GM18867 (cell line): Measurements from ENCODE around the gene RD3L.

Experiments used
- ATAC-seq: cut with Tn5 transposase; IDR thresholded peaks from one replicate; pipeline ENCODE4 v1.9.1; 2021; ENCODE audit warnings: mild to moderate bottlenecking, moderate library complexity; ENCODE audit not compliant: unreplicated experiment

Gene RD3L

DNA sequence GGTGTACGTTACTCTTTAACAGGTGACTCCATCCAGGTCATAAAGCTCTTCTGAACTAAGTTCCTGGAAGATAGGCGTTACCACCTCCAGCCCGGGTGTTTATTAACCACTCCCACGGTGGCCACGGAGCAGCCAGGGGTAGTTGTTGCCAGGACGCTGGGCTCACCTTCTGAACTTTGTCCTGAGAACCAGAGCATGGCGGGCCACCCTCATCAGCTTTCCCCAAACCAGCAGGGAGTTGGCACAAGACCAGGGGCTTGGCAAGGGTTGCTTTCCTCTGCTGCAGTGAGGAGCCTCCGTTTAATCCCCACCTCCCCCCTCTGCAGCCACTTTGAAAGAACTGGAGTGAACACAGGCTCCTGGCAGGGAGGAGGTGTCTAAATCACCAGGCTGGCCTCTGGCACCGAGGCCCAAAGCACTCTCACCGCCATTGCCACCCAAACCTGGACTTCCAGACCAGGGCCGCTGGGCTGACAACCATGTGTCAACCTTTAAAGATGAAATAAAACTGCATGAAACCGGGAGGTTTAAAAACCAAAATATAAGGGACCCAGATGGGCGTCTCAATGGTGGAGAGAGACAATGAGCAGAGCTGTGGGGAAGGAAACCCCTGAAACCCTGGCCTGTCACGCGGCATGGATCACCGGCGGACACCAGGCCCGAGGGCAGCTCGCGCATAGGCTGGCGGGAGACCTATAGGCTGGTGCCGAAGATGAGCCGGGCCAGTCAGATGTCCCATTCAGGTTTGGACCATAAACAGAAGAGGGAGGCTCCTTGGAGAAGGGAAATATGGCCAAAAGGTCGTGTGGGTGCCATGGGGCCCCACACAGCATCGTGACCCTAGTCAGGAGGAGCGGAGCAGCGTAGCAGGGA is 45.0 kb downstream of the RD3L start:
- no peak for ATAC-seq

DNA sequence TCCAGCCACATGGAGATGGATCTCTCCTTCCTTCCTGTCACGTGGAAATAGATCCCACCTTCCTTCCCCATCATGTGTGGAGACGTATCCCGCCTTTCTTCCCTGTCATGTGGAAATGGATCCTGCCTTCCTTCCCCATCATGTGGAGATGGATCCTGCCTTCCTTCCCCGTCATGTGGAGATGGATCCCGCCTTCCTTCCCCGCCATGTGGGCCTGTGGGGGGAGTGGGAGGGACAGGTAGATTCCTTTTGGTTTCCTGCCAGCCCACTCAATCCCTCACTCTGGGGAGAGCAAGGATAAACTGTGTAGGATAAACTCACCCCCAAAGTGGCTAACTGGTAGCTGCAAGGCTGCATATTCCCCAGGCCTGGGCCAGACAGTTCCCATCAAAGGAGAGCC is 45.8 kb downstream of the RD3L start:
- ATAC-seq: no peak

DNA sequence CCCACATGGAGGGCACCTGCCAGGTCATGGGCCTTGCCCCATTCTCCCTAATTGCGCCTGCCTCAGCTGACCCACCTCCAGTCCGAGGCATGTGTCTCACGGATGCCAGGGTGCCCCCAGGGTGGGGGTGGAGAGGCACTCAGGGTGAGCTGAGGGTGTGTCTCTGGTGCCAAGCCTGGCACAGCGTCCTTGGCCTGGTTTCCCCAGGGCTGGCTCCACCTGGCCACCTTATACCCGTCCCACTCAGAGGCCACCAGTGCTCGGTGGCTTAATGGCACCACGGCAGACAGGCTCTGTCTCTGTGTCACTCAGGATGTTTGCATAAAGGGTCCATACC is 47.6 kb downstream of the RD3L start:
- ATAC-seq: no peak

DNA sequence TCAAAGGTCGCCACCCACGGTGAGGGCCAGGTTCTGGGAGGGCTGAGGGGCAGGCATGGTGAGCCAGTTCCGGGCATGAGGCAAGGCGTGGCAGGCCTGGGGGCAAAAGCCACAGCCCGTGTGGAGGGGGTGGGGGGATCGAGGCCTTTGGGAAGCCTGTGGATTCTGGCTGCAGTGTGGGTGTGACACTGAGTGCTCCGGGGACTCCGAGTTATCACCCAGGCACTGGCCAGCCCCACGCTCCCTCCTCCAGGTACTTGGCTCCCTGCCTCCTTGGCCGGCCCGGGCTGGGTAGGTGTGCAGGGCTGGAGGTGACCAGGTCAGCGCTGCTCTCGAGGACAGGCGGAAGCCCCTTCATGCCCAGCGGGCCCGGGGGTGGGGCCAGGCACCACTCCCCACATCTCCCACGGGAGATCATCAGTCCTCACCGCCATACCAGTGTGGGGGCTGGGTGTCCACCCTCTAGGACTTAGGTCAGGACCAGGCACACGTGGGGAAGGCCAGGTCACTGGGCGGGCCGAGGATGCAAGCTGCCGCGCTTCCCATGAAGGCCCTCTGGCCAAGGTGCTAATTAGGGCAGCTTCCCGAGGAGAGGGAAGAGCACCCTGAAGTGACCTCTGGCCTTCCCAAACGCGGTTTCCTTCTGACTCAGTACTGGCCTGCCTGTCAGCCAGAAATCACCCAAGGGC is 48.2 kb downstream of the RD3L start:
- ATAC-seq: no peak

DNA sequence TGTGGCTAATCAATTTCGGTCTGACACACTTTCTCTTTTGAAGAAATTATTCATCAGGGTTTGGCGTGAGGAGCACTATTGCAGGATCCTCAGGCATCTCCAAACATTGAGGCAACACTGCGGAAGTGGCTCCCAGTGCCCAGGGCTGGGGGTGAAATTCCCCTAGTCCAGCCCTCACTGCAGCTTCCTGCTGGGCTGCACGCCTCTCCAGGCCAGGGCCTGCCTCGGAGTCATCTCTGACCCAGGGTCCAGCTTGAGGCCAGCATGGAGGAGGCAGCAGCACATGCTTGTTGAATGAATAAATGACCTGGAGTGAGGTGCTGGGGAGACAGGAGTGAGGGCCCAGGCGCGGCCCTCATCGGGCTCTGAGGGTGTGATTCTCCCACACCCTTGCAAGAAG is 50.1 kb downstream of the RD3L start:
- no peak for ATAC-seq

DNA sequence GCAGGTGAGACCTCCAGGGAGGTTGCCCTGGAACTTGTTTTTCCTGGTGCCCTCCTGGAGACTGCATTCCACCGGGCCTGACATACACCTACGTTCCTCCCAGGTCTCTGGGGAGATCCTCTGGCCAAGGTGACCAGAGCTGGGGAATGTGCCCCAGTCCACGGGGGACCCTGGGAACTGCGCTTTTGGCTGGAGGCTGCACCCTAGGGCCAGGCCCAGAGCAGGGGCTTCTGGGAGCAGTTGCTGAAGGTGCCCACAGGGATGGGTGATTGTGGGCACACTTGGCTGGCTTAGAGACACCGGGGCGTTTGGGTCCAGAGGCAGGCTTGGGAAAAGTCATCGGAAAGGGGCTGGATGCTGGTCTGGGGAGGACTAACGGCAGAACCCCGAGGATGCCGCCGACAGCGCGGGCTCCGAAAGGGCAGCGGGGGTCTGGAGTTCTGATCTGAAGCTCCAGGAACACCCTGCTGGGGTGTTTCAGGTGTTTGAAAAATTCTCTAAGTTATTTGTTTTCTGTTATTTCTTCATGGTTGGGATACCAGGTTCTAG is 50.6 kb downstream of the RD3L start:
- ATAC-seq: no peak

DNA sequence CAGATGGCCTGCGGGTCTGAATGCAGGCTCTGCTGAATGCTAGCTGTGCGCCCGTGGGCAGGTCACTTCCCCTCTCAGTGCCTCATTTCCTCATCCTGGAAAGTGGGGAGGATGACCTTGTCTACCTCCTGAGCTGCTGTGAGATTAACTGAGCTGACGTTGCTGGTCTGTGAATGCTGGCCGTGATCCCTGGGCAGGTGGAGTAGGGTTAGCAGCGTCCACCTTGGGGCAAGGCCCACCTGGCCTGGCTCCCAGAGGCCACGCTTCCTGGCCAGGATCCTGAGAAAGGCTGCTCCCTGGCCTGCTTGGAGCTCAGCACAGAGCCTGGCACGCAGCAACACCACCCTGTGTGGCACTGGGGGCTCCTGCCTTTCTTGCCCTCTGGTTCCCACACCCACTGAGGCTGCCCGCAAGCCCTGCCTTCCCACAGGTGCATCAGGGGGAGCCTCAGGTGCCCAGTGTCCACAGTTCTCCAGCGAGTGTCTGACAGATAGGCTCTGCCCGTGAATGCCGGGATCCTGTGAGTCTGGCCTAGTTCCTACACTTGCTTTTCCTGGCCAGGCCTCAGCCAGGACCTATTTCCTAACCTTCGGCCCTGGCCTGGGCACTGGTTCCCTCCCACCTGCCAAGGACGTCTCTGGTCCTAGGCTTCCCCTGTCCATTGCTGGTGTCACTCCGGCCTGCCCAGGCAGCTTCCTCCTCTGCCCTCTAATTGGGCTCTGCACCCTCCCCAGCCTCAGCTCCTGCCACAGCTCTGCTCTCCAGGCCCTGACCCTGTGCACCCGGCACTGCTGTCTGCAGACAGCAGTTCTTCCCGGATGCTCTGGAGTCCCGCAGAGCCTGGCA is 51.3 kb downstream of the RD3L start:
- ATAC-seq: no peak
